ENCODE results near the gene PLA2G2C. TPM values are rescaled to one million over a fixed set of nuclear protein-coding genes. Genes with fewer than 3 reads are reported as not detected.

PLA2G2C gene
- total and polyA plus RNA-seq, 7 donors, result not detected

DNA sequence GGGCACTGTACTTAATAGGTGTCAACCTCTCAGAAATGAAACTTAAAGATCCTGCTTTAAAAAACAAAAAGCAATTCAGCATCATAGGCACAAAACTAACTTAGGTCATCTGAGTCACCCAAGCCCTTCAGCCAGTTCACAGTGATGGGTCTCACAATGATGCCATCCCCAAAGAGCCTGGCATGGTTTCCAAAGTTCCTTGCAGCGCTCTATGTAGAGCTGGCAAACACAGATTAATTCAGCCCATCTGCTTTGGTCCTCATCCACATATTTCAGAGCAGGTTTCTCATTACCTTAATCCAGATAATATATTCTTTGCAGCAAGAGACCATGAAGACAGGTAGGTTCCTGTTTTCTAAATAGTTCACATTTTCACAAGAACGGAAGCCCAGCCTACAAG, 14.6 kb upstream of the PLA2G2C start:
- 53 to 69% (median 64%) methylated on average over 2 of the region's 2 CpGs for WGBS, 3 donors
- DNase-seq, result no peak
- H3K4me3 ChIP-seq, result no peak overlapping the region
- TF ChIP-seq, protein P1, sequence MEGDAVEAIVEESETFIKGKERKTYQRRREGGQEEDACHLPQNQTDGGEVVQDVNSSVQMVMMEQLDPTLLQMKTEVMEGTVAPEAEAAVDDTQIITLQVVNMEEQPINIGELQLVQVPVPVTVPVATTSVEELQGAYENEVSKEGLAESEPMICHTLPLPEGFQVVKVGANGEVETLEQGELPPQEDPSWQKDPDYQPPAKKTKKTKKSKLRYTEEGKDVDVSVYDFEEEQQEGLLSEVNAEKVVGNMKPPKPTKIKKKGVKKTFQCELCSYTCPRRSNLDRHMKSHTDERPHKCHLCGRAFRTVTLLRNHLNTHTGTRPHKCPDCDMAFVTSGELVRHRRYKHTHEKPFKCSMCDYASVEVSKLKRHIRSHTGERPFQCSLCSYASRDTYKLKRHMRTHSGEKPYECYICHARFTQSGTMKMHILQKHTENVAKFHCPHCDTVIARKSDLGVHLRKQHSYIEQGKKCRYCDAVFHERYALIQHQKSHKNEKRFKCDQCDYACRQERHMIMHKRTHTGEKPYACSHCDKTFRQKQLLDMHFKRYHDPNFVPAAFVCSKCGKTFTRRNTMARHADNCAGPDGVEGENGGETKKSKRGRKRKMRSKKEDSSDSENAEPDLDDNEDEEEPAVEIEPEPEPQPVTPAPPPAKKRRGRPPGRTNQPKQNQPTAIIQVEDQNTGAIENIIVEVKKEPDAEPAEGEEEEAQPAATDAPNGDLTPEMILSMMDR (IDR thresholded peaks at IDR 0.05), result no peak
- H3K9me3 ChIP-seq, result no peaks in the 10 kb centered on the region
- H3K36me3 ChIP-seq (ENCODE audit: insufficient read depth in 1 of 2, low read depth in 1 of 2), result no peaks in the 10 kb centered on the region
- H3K27ac ChIP-seq, result no peak overlapping the region
- H3K4me1 ChIP-seq, result no peaks in the 10 kb centered on the region
- H3K27me3 ChIP-seq (ENCODE audit: insufficient read depth in 3 of 3, low read length in 2 of 3), result peaks cover 0 to 2% (median 0%) of the 10 kb centered on the region in 3 donors
- intact Hi-C loops (cut with DNase I), result no loop called here
- no peak for ATAC-seq

DNA sequence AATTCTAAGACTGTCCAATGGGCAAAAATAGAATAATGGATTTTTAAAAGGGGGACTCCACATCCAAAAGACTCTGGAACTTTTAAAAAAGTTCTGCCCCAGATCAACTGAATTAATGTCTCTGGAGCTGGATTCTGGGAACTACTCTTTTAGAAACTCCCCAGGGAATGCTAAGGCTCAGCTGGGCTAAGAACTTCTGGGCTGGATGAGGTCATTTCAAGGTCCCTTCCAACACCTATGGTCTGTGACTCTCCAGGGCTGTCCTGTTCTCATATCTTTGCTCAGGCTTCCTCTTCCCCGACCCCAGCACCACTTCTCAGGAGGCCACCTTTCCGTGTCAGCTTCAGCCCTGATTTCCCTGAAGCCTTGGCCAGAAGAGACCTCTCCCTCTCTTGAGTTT, 13.5 kb upstream of the PLA2G2C start:
- no peak overlapping the region for H3K27ac ChIP-seq
- TF ChIP-seq, protein P1 (IDR thresholded peaks at IDR 0.05), result no peak
- intact Hi-C loops (cut with DNase I), result no loop called here
- WGBS, 3 donors, result 39 to 69% (median 59%) methylated on average over 2 of the region's 2 CpGs
- H3K27me3 ChIP-seq (ENCODE audit: insufficient read depth in 3 of 3, low read length in 2 of 3), result peaks cover 0 to 2% (median 0%) of the 10 kb centered on the region in 3 donors
- H3K4me3 ChIP-seq, result no peak overlapping the region
- no peak for ATAC-seq
- DNase-seq, result no peak
- H3K9me3 ChIP-seq, result no peaks in the 10 kb centered on the region
- peaks cover 2% of the 10 kb centered on the region for H3K4me1 ChIP-seq
- no peaks in the 10 kb centered on the region for H3K36me3 ChIP-seq (ENCODE audit: insufficient read depth in 1 of 2, low read depth in 1 of 2)

GRCh38 chr1:20199403-20199802, 13.1 kb upstream of the PLA2G2C start:
- no peak for ATAC-seq
- Histone ChIP-seq H3K9me3 (no peaks in the 10 kb centered on the region), H3K36me3 (ENCODE audit: insufficient read depth in 1 of 2, low read depth in 1 of 2) (no peaks in the 10 kb centered on the region), H3K4me3 (no peak overlapping the region), H3K4me1 (peaks cover 4% of the 10 kb centered on the region), H3K27ac (no peak overlapping the region), H3K27me3 (ENCODE audit: insufficient read depth in 3 of 3, low read length in 2 of 3) (peaks cover 0 to 2% (median 0%) of the 10 kb centered on the region in 3 donors)
- no peak for DNase-seq
- intact Hi-C loops (cut with DNase I), result no loop called here
- TF ChIP-seq, protein P1 (IDR thresholded peaks at IDR 0.05), result no peak
- WGBS, 3 donors, result 40 to 58% (median 51%) methylated on average over 3 of the region's 3 CpGs

GRCh38 chr1:20198918-20199317, 12.6 kb upstream of the PLA2G2C start:
- H3K4me3 ChIP-seq, result no peak overlapping the region
- peaks cover 0 to 2% (median 0%) of the 10 kb centered on the region in 3 donors for H3K27me3 ChIP-seq (ENCODE audit: insufficient read depth in 3 of 3, low read length in 2 of 3)
- intact Hi-C loops (cut with DNase I), result no loop called here
- peaks cover 4% of the 10 kb centered on the region for H3K4me1 ChIP-seq
- DNase-seq, result no peak
- H3K36me3 ChIP-seq (ENCODE audit: insufficient read depth in 1 of 2, low read depth in 1 of 2), result no peaks in the 10 kb centered on the region
- H3K27ac ChIP-seq, result no peak overlapping the region
- TF ChIP-seq, protein P1 (IDR thresholded peaks at IDR 0.05), result no peak
- ATAC-seq, result no peak
- WGBS, 3 donors, result 76 to 81% (median 78%) methylated on average over 7 of the region's 7 CpGs
- no peaks in the 10 kb centered on the region for H3K9me3 ChIP-seq

GRCh38 chr1:20198296-20198695, 12.0 kb upstream of the PLA2G2C start:
- WGBS, 3 donors, result 21 to 92% (median 88%) methylated on average over 1 of the region's 1 CpG
- peaks cover 4% of the 10 kb centered on the region for H3K4me1 ChIP-seq
- H3K9me3 ChIP-seq, result no peaks in the 10 kb centered on the region
- H3K27me3 ChIP-seq (ENCODE audit: insufficient read depth in 3 of 3, low read length in 2 of 3), result peaks cover 0 to 2% (median 0%) of the 10 kb centered on the region in 3 donors
- ATAC-seq (no peak), DNase-seq (no peak)
- TF ChIP-seq, protein P1 (IDR thresholded peaks at IDR 0.05), result no peak
- no peaks in the 10 kb centered on the region for H3K36me3 ChIP-seq (ENCODE audit: insufficient read depth in 1 of 2, low read depth in 1 of 2)
- no peak overlapping the region for H3K27ac ChIP-seq
- intact Hi-C loops (cut with DNase I), result no loop called here
- no peak overlapping the region for H3K4me3 ChIP-seq
